HG03571 (cell line): ENCODE data around the gene PPHLN1.
"Not testable (repeated sequence)": the region's sequence is repeated elsewhere in the genome, so short reads cannot be mapped to it uniquely, and the experiment has no call there.

ENCODE experiments used
- ATAC-seq: cut with Tn5 transposase; IDR thresholded peaks from one replicate; pipeline ENCODE4 v1.9.1; 2021; ENCODE audit not compliant: unreplicated experiment

PPHLN1 gene

DNA sequence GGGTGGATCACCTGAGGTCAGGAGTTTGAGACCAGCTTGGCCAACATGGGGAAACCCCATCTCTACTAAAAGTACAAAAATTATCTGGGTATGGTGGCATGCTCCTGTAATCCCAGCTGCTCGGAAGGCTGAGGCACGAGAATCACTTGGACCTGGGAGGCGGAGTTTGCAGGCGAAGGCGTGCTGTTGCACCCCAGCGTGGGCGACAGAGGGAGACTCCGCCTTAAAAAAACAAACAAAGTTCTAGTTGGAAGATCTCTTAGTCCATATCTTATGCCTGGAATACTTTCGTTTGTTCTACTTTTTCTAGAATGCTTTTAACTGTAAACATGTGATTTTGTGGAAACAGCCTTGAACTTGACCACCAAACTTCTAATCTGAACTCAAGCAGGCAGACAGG, 38.7 kb downstream of the PPHLN1 start:
- ATAC-seq = no peak

DNA sequence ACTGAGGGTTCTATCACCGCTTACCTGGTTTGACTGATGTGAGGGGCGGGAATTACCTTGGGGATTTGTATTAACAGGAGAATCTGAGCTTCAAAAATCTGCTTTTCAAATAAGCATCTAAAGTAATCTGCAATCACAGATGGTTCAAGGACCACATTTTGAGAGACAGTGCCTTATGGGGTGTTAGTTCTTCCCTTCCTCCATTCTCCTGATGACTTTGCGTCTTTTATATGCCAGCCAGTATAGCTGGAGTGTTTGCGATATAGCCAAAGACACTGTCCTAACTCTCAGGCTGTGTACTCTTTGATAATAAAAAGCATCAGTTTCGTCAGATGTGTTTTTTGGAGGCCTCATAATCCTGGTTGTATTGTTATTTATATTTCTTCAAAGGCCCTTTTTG, 39.5 kb downstream of the PPHLN1 start:
- no peak for ATAC-seq

DNA sequence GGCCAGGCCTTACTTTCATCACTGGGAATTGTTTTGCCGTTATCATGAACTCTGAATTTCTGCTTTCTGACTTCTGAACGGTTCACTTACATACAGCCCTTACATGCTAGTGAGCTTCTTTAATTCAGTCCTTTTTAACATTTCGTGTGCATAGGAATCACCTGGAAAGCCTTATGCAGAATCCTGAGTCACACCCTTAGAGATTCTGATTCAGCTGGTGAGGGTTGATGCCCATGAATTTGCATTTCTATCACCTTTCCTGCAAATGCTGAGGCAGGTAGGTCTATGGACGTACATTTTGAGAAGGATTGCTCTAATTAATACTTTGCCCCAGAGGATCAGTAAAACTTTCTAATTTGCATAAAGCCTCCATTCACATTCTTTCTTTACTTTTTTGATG, 44.0 kb downstream of the PPHLN1 start:
- no peak for ATAC-seq

DNA sequence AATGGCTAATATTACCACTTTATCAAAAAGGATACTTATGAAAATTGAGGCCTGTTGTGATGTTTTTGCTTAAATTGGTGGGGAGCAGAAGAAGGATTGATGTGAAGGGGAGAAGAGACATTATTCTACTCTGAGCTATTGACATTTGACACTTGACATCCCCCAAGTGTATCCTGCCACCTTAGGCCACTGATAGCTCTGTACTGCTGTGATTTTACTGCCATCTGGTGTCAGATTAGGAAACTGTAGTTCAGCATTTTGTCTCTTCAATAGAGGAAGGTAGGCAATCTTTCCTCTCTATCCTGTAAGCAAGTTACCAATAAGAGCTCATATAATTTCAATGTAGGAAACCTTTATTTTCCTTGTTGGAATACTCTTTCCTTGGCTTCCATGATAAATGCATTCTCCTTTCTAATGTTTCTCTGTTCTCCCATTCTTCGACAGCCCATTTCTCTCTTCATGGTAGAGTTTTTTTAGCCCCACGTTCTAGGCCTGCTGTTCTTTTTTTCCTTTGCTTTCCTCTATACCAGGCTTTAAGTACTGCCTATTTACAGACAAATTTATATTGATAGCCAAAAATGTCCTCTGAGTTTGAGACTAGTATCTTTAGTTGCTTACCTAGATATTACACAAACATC, 46.3 kb downstream of the PPHLN1 start:
- ATAC-seq = peak; percentile 85

DNA sequence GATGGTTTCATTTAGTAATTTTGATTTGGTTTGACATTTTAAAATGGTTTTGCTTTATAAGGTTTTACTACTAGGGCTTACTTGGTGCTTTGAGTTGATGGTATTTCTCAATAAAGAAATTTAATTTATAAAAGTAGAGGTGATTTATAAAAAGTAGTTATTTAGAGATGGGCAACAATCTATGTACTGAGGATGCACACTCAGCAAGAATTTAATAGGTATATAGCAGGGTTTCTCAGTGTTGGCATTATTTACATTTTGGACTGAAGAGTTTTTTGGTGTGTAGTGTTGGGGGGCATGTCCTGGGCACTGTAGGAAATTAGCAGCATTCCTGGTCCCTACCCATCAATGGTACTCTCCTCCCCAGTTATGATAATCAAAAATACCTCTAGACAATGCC, 47.7 kb downstream of the PPHLN1 start:
- ATAC-seq = no peak

DNA sequence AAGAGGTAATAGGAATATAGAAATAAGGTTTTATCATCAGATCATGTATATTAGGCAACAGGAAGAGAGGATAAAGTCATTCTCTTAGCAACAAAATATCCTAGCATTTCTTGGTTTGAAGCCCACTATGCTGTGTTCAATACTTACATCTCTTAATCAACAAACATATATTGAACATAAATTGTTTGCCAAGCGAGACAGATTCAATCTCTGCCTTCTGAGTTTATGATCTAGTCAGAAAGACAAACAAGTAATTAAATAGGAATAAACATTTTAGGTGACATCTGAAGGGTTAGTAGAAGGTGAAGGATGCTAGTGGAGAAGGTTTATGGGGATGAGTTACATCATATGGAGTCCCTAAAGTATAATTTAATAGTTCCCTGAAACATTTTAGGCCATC, 54.8 kb downstream of the PPHLN1 start:
- ATAC-seq = no peak

DNA sequence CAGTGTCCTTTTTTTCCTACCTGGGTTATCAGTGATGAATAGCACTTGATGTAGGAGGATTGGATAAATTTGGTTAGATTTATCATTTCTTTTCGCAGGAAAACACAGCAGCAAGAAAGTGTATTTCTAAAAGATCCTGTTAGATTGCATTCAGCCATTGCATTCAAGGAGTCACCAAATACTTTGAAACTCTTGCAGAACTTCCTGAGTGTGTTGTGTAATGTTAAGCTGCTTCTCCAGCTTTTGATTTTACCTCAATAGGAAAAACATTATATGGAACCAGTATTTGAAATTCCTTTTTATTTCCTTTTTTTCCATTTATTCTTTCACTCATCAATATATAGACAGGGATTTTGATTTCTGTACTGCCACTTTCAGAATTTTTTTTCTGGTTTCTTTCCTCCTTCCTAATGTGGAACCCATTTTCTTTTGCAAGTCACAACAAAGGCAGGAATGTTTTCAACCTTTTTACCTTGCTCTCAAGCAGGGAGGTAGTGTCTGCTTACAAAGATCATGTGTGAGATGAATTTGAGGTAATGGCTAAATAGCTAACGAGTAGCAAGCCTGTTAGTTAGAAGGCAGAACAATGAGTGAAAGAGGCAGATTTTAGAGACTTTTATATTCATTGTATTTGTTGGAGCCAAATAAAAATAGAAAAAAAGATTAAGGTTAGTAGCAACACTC, 56.2 kb downstream of the PPHLN1 start:
- no peak for ATAC-seq

DNA sequence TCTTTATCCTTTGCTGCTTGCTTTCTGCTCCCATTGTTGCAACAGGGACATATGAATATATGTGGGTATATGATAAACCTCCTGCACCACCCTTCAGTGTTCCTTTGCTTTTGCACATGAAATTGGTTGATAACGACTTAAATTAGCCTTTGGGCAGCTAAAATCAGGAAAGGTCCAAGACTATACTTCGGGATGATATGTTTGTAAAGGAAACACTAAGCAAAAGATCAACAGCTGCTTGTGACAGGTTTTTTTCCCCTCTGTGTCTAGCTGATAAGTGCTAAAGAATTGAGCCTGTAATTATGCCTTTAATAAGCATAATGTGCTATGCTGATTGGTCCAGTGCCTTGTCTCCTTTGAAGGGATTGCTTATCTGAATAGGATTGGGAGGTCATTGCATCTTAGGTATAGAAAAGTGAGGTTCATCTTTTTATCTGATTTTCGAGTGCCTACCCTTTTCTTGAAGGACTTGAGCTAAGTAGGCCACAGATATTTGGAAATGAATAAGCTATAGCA, 59.4 kb downstream of the PPHLN1 start:
- no peak for ATAC-seq

DNA sequence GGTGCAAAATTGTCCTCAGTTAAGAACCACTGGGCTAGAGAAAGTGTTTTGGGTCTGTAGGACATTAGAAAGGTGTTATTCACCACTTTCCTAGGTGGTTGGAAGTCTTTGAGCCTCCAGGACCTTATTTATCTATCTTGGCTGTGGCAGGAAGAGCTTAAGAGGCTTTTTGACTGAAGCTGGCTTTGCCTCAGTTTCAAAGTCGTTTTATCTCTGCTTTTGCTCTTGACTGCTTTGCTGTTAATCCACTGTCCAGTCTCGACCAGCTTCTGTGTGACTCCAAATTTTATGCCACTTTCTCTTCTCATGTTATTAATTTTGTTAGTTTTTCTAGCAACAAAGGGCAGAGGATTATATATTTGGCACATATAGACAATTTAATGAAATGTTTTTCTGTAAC, 60.3 kb downstream of the PPHLN1 start:
- no peak for ATAC-seq

DNA sequence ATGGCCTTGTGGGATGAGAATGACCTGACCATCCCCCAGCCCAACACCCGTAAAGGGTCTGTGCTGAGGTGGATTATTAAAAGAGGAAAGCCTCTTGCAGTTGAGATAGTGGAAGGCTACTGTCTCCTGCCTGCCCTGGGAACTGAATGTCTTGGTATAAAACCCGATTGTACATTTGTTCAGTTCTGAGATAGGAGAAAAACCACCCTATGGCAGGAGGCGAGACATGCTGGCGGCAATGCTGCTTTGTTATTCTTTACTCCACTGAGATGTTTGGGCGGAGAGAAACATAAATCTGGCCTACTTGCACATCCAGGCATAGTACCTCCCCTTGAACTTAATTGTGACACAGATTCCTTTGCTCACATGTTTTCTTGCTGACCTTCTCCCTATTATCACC, 62.1 kb downstream of the PPHLN1 start:
- not testable (repeated sequence) for ATAC-seq

DNA sequence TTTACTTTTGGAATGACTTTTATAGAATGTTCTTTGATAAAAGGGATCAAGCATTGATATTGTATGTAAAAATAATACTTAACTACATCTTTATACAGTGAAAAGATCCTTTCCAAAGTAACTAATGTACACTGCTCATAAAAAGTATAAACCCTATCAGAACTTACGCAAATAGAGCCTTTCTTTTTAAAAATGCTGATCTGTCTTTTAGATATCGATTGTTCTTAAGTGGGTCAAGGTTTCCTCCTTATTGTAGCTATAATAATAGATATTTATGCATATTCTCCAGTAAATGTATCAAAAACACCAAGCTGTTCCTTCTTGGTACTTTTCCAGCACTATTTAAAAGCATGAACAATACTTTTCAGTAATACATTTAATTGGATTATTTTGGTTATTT, 68.5 kb downstream of the PPHLN1 start:
- no peak for ATAC-seq

DNA sequence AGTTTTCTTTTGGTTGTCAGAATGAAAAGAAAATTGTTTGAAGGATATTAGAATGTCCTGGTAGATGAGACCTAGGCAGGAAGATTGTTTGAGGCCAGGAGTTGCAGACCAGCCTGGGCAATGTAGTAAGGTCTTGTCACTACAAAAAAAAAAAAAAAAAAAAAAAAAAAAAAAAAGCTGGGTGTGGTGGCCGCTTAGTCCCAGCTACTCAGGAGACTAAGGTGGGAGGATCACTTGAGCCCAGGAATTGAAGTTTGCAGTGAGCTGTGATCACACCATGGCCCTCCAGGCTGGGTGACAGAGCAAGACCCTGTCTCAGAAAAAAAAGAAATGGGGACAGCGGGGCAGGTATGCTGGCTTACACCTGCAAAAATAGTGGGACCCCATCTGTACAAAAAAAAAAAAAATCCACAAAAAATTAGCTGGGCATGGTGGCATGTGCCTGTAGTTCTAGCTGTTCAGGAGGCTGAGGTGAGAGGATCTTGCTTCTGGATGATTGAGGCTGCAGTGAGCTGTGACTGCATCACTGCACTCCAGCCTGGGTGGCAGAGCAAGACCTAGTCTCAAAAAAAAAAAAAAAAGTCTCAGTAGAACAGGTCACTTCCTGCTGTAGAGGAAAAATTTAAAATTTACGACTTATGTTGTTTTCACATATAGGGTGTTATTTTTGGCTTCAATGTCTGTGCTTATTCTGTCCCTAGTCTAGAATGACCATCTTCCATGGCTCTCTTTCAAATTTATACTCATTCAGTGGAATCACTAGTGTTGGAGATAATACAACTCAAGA, 70.7 kb downstream of the PPHLN1 start:
- no peak for ATAC-seq

DNA sequence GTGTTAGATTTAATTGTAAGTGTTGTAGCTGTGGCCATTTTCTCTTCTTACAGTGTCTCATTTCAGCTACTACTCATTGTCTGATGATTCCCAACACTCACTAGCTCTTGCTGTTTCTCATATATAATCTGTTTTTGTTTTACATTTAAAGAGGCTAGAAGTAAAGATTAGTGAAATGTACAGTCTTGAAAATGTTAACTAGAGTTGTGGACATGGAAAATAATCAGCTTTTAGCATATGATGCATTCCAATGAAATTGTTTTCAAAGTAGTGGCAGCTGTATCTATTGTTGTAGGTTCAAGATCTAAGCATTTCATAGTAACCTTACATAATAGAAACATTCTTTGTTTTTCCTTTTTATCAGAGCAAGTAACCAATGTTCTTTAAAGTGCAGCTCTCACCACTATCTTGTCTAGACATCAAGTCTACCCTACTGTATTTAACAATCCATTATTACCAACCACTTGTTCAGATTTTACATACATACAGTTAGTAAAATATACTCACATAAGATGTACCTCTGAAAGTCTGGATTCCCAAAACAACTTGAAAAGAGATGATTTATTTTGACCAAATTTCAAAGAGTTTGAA, 76.9 kb downstream of the PPHLN1 start:
- no peak for ATAC-seq

DNA sequence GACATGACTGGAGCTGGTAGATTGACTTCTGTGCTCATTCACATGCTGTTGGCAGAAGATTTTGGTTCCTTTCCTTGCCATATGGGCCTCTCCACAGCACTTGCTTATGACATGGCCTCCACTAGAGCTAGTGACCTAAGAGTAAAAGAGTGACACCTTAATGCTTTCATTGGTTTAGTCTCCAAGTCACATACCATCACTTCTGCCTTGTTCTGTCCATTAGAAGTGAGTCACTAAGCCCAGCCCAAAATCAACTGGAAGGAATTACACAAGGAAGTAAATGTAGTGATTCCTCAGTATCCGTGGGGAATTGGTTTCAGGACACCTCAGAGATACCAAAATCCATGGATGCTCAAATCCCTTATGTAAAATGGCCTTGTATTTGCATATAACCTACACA, 81.3 kb downstream of the PPHLN1 start:
- ATAC-seq = no peak

DNA sequence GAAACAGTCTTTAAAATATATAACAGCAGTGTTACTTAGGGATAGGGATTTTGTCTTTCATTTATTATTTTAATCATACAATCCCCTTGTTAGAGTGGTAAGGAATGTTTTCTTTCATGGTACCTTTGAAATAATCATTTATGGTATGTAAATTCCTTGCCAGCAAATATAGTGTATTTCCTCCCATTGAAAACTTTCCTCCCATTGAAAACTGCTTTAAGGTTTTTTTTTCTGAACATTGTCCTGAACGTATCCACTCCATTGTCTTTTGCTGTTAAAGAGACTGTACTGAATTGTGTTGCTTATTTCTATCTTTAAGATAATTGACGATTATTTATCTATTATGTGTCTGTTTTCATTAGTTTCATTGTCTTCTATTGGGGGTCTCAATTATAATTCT, 83.5 kb downstream of the PPHLN1 start:
- no peak for ATAC-seq

DNA sequence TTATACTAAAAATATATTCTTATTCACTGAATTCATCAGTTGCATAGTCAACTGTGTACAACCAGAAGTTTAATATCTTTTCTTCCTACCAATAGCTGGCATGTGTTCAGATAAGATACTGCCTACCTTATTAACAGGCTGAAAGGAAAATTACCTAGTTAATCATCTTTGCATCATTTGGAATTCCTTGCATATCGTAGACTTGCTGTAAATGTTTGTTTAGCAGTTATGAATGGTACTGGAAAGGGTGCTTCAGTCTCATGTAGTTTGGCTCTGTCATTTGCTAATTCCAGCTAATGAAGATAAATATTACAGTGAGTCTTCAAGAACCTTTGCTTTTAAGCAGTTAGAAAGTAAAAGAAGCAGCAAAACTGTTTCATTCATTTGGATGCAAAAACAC, 84.4 kb downstream of the PPHLN1 start:
- no peak for ATAC-seq

DNA sequence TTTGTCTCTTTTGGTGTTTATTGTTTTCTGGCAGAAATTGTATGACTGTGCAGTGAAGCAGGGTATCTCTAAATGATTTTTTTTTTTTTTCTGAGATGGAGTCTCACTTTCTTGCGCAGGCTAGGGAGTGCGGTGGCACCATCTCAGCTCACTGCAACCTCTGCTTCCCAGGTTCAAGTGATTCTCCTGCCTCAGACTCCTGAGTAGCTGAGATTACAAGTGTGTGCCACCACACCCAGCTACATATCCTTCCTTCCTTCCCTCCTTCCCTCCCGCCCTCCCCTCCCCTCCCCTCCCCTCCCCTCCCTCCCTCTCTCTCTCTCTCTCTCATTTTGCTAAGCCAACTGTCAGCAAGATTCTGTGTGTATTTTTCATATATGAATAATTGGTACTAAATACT, 94.4 kb downstream of the PPHLN1 start:
- ATAC-seq = no peak

DNA sequence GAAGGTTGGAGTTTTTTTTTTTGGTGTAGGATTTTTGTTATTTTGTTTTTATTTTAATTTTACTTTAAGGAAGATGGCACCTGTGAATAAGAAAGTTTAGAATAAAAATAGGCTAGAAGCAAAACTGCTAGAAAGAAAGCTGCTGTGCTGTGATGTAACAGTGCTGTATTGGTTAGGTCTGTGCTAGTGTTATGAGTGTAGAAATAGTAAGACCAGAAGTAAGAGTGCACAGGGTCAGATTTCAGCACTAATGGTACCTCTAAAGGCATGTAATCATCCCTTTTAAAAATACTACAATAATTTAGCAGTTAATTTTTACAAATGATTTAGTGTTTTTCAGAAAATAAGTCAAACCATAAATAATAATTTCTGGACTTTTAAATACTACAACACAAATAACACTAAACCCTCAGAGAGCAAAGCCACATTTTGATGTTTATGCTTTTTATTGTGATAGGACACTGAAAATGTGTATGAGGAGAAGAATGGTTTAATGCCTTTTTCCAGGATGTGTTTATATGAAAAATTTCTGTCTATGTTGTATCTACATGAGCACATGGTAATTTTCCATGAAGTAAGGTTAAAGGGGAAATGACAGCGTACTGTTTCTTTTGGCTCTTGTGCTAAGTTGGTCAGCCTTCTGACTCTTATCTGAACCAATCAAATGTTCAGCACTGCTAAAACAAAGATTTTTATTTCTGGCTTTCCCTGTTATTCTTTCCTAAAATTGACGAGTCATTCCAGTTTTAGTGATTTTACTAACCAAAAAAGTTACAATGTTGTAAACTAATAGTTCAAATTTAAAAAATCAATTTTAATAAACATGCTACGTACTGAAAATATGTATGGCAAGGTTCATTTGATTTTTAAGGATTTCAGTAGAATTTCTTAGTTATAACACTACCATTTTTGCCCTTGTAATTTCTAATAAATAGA, 96.1 kb downstream of the PPHLN1 start:
- ATAC-seq = peak; percentile 80

DNA sequence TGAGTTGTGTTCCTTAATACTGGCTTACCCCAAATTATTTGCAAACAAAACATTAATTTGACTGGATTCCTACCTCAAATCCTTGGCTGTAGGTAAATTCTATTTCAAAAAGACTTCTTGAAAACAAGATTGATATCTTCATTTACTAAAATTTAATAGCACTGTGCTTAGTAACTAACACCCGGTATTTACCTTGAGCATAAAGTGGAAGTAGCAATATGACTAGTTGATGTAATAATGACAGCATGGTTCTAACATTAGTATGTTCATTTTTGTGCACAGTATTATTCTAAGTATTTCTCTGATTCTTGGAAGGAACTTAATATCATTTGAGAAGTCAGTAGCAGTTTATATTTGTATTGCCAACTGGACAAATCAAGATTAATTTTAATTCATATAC, 96.8 kb downstream of the PPHLN1 start:
- ATAC-seq = no peak

DNA sequence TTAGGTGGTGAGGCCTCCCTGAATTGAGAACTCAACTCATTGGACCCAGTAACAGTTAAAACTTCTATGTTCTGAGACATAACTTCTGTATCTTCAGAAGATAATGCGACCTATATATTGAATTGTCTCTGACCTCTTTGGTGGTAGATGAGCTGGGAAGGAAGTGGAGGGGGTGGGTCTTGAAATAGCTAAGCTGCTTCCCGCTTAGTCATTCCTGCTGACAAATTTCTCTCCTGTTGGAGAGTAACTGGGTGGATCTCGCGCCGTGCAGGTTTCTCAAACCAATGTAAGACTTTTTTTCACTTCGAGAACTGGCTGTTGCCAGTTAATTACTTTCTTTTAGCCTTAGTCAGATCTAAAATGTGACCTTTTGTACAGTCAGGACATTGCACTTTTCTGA, 100.8 kb downstream of the PPHLN1 start:
- no peak for ATAC-seq

DNA sequence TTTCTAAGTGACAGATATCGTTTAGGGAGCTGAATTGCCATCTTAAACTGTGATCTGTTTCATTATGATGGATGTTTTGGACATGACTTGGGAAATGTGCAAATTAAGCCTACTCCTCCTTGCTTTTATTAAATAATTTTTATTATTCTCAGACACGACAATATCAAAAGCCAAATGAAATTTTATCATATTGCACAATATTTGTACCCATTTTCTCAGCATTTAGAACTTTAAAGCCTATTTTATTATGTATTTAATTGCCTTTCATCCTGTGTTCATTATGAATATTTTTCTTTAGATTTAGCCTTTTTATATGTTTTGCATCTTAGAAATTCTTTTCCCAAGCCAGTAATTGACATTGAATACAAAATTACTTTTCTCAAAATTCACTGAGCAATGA, 102.9 kb downstream of the PPHLN1 start:
- ATAC-seq = no peak
